ENCODE data around the gene TPT1.
"Not testable (repeated sequence)": the region's sequence is repeated elsewhere in the genome, so short reads cannot be mapped to it uniquely, and the experiment has no call there.

TPT1 gene

GRCh38 chr13:45367358-45367757 lies 26.4 kb upstream of the TPT1 start:
- Histone ChIP-seq H3K9me3 (ENCODE audit: control insufficient read depth in 2 of 2, low read length in 2 of 2) (peaks cover 0 to 2% of the 10 kb centered on the region in 2 donors), H3K4me1 (ENCODE audit: control insufficient read depth, insufficient read depth, low read length) (peaks cover 4% of the 10 kb centered on the region), H3K4me3 (ENCODE audit: low read length in 2 of 2) (no peak overlapping the region), H3K27me3 (ENCODE audit: control insufficient read depth in 1 of 2, insufficient read depth in 2 of 2, low read length in 2 of 2) (no peaks in the 10 kb centered on the region), H3K27ac (ENCODE audit: low read length) (no peak overlapping the region), H3K9ac (ENCODE audit: low read length in 2 of 2) (no peak overlapping the region), H3K36me3 (ENCODE audit: control insufficient read depth in 2 of 2, insufficient read depth in 2 of 2, low read length in 2 of 2) (peaks cover 6 to 8% of the 10 kb centered on the region in 2 donors)

GRCh38 chr13:45365558-45365885 lies 24.5 kb upstream of the TPT1 start:
- Histone ChIP-seq H3K27me3 (ENCODE audit: control insufficient read depth in 1 of 2, insufficient read depth in 2 of 2, low read length in 2 of 2) (no peaks in the 10 kb centered on the region), H3K27ac (ENCODE audit: low read length) (no peak overlapping the region), H3K36me3 (ENCODE audit: control insufficient read depth in 2 of 2, insufficient read depth in 2 of 2, low read length in 2 of 2) (peaks cover 10 to 14% of the 10 kb centered on the region in 2 donors), H3K4me3 (ENCODE audit: low read length in 2 of 2) (no peak overlapping the region), H3K9ac (ENCODE audit: low read length in 2 of 2) (no peak overlapping the region), H3K4me1 (ENCODE audit: control insufficient read depth, insufficient read depth, low read length) (no peaks in the 10 kb centered on the region), H3K9me3 (ENCODE audit: control insufficient read depth in 2 of 2, low read length in 2 of 2) (peaks cover 0 to 2% of the 10 kb centered on the region in 2 donors)

- Histone ChIP-seq H3K4me1 (ENCODE audit: control insufficient read depth, insufficient read depth, low read length) (no peaks in the 10 kb centered on the region), H3K9ac (ENCODE audit: low read length in 2 of 2) (no peak overlapping the region), H3K27me3 (ENCODE audit: control insufficient read depth in 1 of 2, insufficient read depth in 2 of 2, low read length in 2 of 2) (no peaks in the 10 kb centered on the region), H3K9me3 (ENCODE audit: control insufficient read depth in 2 of 2, low read length in 2 of 2) (peaks cover 0 to 2% of the 10 kb centered on the region in 2 donors), H3K27ac (ENCODE audit: low read length) (no peak overlapping the region), H3K36me3 (ENCODE audit: control insufficient read depth in 2 of 2, insufficient read depth in 2 of 2, low read length in 2 of 2) (peaks cover 13 to 14% of the 10 kb centered on the region in 2 donors), H3K4me3 (ENCODE audit: low read length in 2 of 2) (no peak overlapping the region)
Observed at GRCh38 chr13:45364876-45365557, 24.0 kb upstream of the TPT1 start.

GRCh38 chr13:45362939-45363338 lies 22.0 kb upstream of the TPT1 start:
- Histone ChIP-seq H3K4me1 (ENCODE audit: control insufficient read depth, insufficient read depth, low read length) (no peaks in the 10 kb centered on the region), H3K27me3 (ENCODE audit: control insufficient read depth in 1 of 2, insufficient read depth in 2 of 2, low read length in 2 of 2) (no peaks in the 10 kb centered on the region), H3K9me3 (ENCODE audit: control insufficient read depth in 2 of 2, low read length in 2 of 2) (peaks cover 0 to 2% of the 10 kb centered on the region in 2 donors), H3K9ac (ENCODE audit: low read length in 2 of 2) (no peak overlapping the region), H3K27ac (ENCODE audit: low read length) (no peak overlapping the region), H3K36me3 (ENCODE audit: control insufficient read depth in 2 of 2, insufficient read depth in 2 of 2, low read length in 2 of 2) (peaks cover 11 to 13% of the 10 kb centered on the region in 2 donors), H3K4me3 (ENCODE audit: low read length in 2 of 2) (no peak overlapping the region)

- Histone ChIP-seq H3K4me1 (ENCODE audit: control insufficient read depth, insufficient read depth, low read length) (no peaks in the 10 kb centered on the region), H3K27me3 (ENCODE audit: control insufficient read depth in 1 of 2, insufficient read depth in 2 of 2, low read length in 2 of 2) (no peaks in the 10 kb centered on the region), H3K36me3 (ENCODE audit: control insufficient read depth in 2 of 2, insufficient read depth in 2 of 2, low read length in 2 of 2) (peaks cover 14 to 19% of the 10 kb centered on the region in 2 donors), H3K9me3 (ENCODE audit: control insufficient read depth in 2 of 2, low read length in 2 of 2) (peaks cover 0 to 2% of the 10 kb centered on the region in 2 donors), H3K4me3 (ENCODE audit: low read length in 2 of 2) (no peak overlapping the region), H3K9ac (ENCODE audit: low read length in 2 of 2) (no peak overlapping the region), H3K27ac (ENCODE audit: low read length) (no peak overlapping the region)
Observed at GRCh38 chr13:45361596-45362206, 20.7 kb upstream of the TPT1 start.

GRCh38 chr13:45356966-45357672 lies 16.1 kb upstream of the TPT1 start:
- no peaks in the 10 kb centered on the region for H3K27me3 ChIP-seq (ENCODE audit: control insufficient read depth in 1 of 2, insufficient read depth in 2 of 2, low read length in 2 of 2)
- no peak overlapping the region for H3K27ac ChIP-seq (ENCODE audit: low read length)
- no peak overlapping the region for H3K4me3 ChIP-seq (ENCODE audit: low read length in 2 of 2)
- H3K9me3 ChIP-seq (ENCODE audit: control insufficient read depth in 2 of 2, low read length in 2 of 2) = no peaks in the 10 kb centered on the region
- no peak overlapping the region for H3K9ac ChIP-seq (ENCODE audit: low read length in 2 of 2)
- peaks cover 6 to 19% of the 10 kb centered on the region in 2 donors for H3K36me3 ChIP-seq (ENCODE audit: control insufficient read depth in 2 of 2, insufficient read depth in 2 of 2, low read length in 2 of 2)
- no peaks in the 10 kb centered on the region for H3K4me1 ChIP-seq (ENCODE audit: control insufficient read depth, insufficient read depth, low read length)

GRCh38 chr13:45353895-45354294 lies 12.9 kb upstream of the TPT1 start:
- no peaks in the 10 kb centered on the region for H3K4me1 ChIP-seq (ENCODE audit: control insufficient read depth, insufficient read depth, low read length)
- H3K9me3 ChIP-seq (ENCODE audit: control insufficient read depth in 2 of 2, low read length in 2 of 2) = no peaks in the 10 kb centered on the region
- no peak overlapping the region for H3K27ac ChIP-seq (ENCODE audit: low read length)
- H3K4me3 ChIP-seq (ENCODE audit: low read length in 2 of 2) = no peak overlapping the region
- H3K27me3 ChIP-seq (ENCODE audit: control insufficient read depth in 1 of 2, insufficient read depth in 2 of 2, low read length in 2 of 2) = no peaks in the 10 kb centered on the region
- H3K36me3 ChIP-seq (ENCODE audit: control insufficient read depth in 2 of 2, insufficient read depth in 2 of 2, low read length in 2 of 2) = peaks cover 9 to 22% of the 10 kb centered on the region in 2 donors
- no peak overlapping the region for H3K9ac ChIP-seq (ENCODE audit: low read length in 2 of 2)

- Histone ChIP-seq H3K9me3 (ENCODE audit: control insufficient read depth in 2 of 2, low read length in 2 of 2) (no peaks in the 10 kb centered on the region), H3K9ac (ENCODE audit: low read length in 2 of 2) (no peak overlapping the region), H3K36me3 (ENCODE audit: control insufficient read depth in 2 of 2, insufficient read depth in 2 of 2, low read length in 2 of 2) (peaks cover 6 to 20% of the 10 kb centered on the region in 2 donors), H3K27ac (ENCODE audit: low read length) (no peak overlapping the region), H3K4me3 (ENCODE audit: low read length in 2 of 2) (no peak overlapping the region), H3K4me1 (ENCODE audit: control insufficient read depth, insufficient read depth, low read length) (no peaks in the 10 kb centered on the region), H3K27me3 (ENCODE audit: control insufficient read depth in 1 of 2, insufficient read depth in 2 of 2, low read length in 2 of 2) (no peaks in the 10 kb centered on the region)
Observed at GRCh38 chr13:45352031-45352430, 11.0 kb upstream of the TPT1 start.

- H3K27ac ChIP-seq (ENCODE audit: low read length) = no peak overlapping the region
Observed at GRCh38 chr13:45350152-45350551, 9.2 kb upstream of the TPT1 start.

GRCh38 chr13:45349438-45349837 lies 8.5 kb upstream of the TPT1 start:
- H3K27ac ChIP-seq (ENCODE audit: low read length) = no peak overlapping the region
- no peaks in the 10 kb centered on the region for H3K9me3 ChIP-seq (ENCODE audit: control insufficient read depth in 2 of 2, low read length in 2 of 2)
- H3K36me3 ChIP-seq (ENCODE audit: control insufficient read depth in 2 of 2, insufficient read depth in 2 of 2, low read length in 2 of 2) = peaks cover 10 to 19% of the 10 kb centered on the region in 2 donors
- no peak overlapping the region for H3K9ac ChIP-seq (ENCODE audit: low read length in 2 of 2)
- H3K4me1 ChIP-seq (ENCODE audit: control insufficient read depth, insufficient read depth, low read length) = no peaks in the 10 kb centered on the region
- H3K4me3 ChIP-seq (ENCODE audit: low read length in 2 of 2) = no peak overlapping the region
- no peaks in the 10 kb centered on the region for H3K27me3 ChIP-seq (ENCODE audit: control insufficient read depth in 1 of 2, insufficient read depth in 2 of 2, low read length in 2 of 2)

More at GRCh38 chr13:45350152-45350551, 9.2 kb upstream of the TPT1 start:
- Histone ChIP-seq H3K4me1 (ENCODE audit: control insufficient read depth, insufficient read depth, low read length) (no peaks in the 10 kb centered on the region), H3K27me3 (ENCODE audit: control insufficient read depth in 1 of 2, insufficient read depth in 2 of 2, low read length in 2 of 2) (no peaks in the 10 kb centered on the region), H3K4me3 (ENCODE audit: low read length in 2 of 2) (no peak overlapping the region), H3K9ac (ENCODE audit: low read length in 2 of 2) (no peak overlapping the region), H3K36me3 (ENCODE audit: control insufficient read depth in 2 of 2, insufficient read depth in 2 of 2, low read length in 2 of 2) (peaks cover 6 to 16% of the 10 kb centered on the region in 2 donors), H3K9me3 (ENCODE audit: control insufficient read depth in 2 of 2, low read length in 2 of 2) (no peaks in the 10 kb centered on the region)

- not testable (repeated sequence) for H3K9me3 ChIP-seq (ENCODE audit: control insufficient read depth in 2 of 2, low read length in 2 of 2); H3K9ac ChIP-seq (ENCODE audit: low read length in 2 of 2); H3K27ac ChIP-seq (ENCODE audit: low read length); H3K27me3 ChIP-seq (ENCODE audit: control insufficient read depth in 1 of 2, insufficient read depth in 2 of 2, low read length in 2 of 2); H3K4me3 ChIP-seq (ENCODE audit: low read length in 2 of 2)
- peaks cover 10 to 15% of the 10 kb centered on the region in 2 donors for H3K36me3 ChIP-seq (ENCODE audit: control insufficient read depth in 2 of 2, insufficient read depth in 2 of 2, low read length in 2 of 2)
- peaks cover 15% of the 10 kb centered on the region for H3K4me1 ChIP-seq (ENCODE audit: control insufficient read depth, insufficient read depth, low read length)
Observed at GRCh38 chr13:45344064-45344463, 3.1 kb upstream of the TPT1 start.

Data from stomach smooth muscle (tissue), 2 donors.